ENCODE measurements around the gene JAG2.

The JAG2 gene

GRCh38 chr14:105169776-105170655, 1.4 kb upstream of the JAG2 start:
- Histone ChIP-seq H3K27ac (ENCODE audit: low read depth, low read length) (no peak overlapping the region), H3K9ac (ENCODE audit: low read depth, low read length) (no peak overlapping the region), H3K4me3 (ENCODE audit: low read depth, low read length) (no peak overlapping the region), H3K36me3 (ENCODE audit: control insufficient read depth, insufficient read depth, low read length) (no peaks in the 10 kb centered on the region), H3K9me3 (ENCODE audit: control insufficient read depth, insufficient read depth, low read length) (no peaks in the 10 kb centered on the region), H3K27me3 (ENCODE audit: control insufficient read depth, insufficient read depth, low read length) (peaks cover 20% of the 10 kb centered on the region), H3K4me1 (ENCODE audit: control insufficient read depth, insufficient read depth, low read length) (peaks cover 5% of the 10 kb centered on the region; the same call in 1 of the 2 replicates)

- H3K36me3 ChIP-seq (ENCODE audit: control insufficient read depth, insufficient read depth, low read length), result no peaks in the 10 kb centered on the region
- H3K4me3 ChIP-seq (ENCODE audit: low read depth, low read length), result peak overlapping the region; percentile 50; the same call in 1 of the 2 replicates
- no peak overlapping the region for H3K27ac ChIP-seq (ENCODE audit: low read depth, low read length)
- H3K4me1 ChIP-seq (ENCODE audit: control insufficient read depth, insufficient read depth, low read length), result peaks cover 5% of the 10 kb centered on the region; the same call in 1 of the 2 replicates
- H3K9me3 ChIP-seq (ENCODE audit: control insufficient read depth, insufficient read depth, low read length), result no peaks in the 10 kb centered on the region
- H3K27me3 ChIP-seq (ENCODE audit: control insufficient read depth, insufficient read depth, low read length), result peaks cover 20% of the 10 kb centered on the region
- H3K9ac ChIP-seq (ENCODE audit: low read depth, low read length), result no peak overlapping the region
These were observed 467 bp upstream of the JAG2 start for GRCh38 chr14:105168979-105169507.

GRCh38 chr14:105168093-105168420, 519 bp downstream of the JAG2 start:
- peaks cover 20% of the 10 kb centered on the region for H3K27me3 ChIP-seq (ENCODE audit: control insufficient read depth, insufficient read depth, low read length)
- no peaks in the 10 kb centered on the region for H3K9me3 ChIP-seq (ENCODE audit: control insufficient read depth, insufficient read depth, low read length)
- H3K4me1 ChIP-seq (ENCODE audit: control insufficient read depth, insufficient read depth, low read length), result peaks cover 5% of the 10 kb centered on the region; the same call in 1 of the 2 replicates
- no peak overlapping the region for H3K27ac ChIP-seq (ENCODE audit: low read depth, low read length)
- no peaks in the 10 kb centered on the region for H3K36me3 ChIP-seq (ENCODE audit: control insufficient read depth, insufficient read depth, low read length)
- H3K4me3 ChIP-seq (ENCODE audit: low read depth, low read length), result peak overlapping the region; percentile 61; the same call in 1 of the 2 replicates
- no peak overlapping the region for H3K9ac ChIP-seq (ENCODE audit: low read depth, low read length)

GRCh38 chr14:105167303-105168092, 1.1 kb downstream of the JAG2 start:
- Histone ChIP-seq H3K9ac (ENCODE audit: low read depth, low read length) (no peak overlapping the region), H3K27me3 (ENCODE audit: control insufficient read depth, insufficient read depth, low read length) (peaks cover 20% of the 10 kb centered on the region), H3K9me3 (ENCODE audit: control insufficient read depth, insufficient read depth, low read length) (no peaks in the 10 kb centered on the region), H3K36me3 (ENCODE audit: control insufficient read depth, insufficient read depth, low read length) (no peaks in the 10 kb centered on the region), H3K4me1 (ENCODE audit: control insufficient read depth, insufficient read depth, low read length) (peaks cover 5% of the 10 kb centered on the region; the same call in 1 of the 2 replicates), H3K27ac (ENCODE audit: low read depth, low read length) (no peak overlapping the region), H3K4me3 (ENCODE audit: low read depth, low read length) (peak overlapping the region; percentile 61)

- Histone ChIP-seq H3K9me3 (ENCODE audit: control insufficient read depth, insufficient read depth, low read length) (no peaks in the 10 kb centered on the region), H3K9ac (ENCODE audit: low read depth, low read length) (no peak overlapping the region), H3K27ac (ENCODE audit: low read depth, low read length) (no peak overlapping the region), H3K4me1 (ENCODE audit: control insufficient read depth, insufficient read depth, low read length) (peaks cover 5% of the 10 kb centered on the region; the same call in 1 of the 2 replicates), H3K27me3 (ENCODE audit: control insufficient read depth, insufficient read depth, low read length) (peaks cover 20% of the 10 kb centered on the region), H3K4me3 (ENCODE audit: low read depth, low read length) (no peak overlapping the region), H3K36me3 (ENCODE audit: control insufficient read depth, insufficient read depth, low read length) (no peaks in the 10 kb centered on the region)
These were observed 1.8 kb downstream of the JAG2 start for GRCh38 chr14:105166571-105167302.

- Histone ChIP-seq H3K27ac (ENCODE audit: low read depth, low read length) (no peak overlapping the region), H3K9me3 (ENCODE audit: control insufficient read depth, insufficient read depth, low read length) (no peaks in the 10 kb centered on the region), H3K36me3 (ENCODE audit: control insufficient read depth, insufficient read depth, low read length) (no peaks in the 10 kb centered on the region), H3K4me1 (ENCODE audit: control insufficient read depth, insufficient read depth, low read length) (peaks cover 4% of the 10 kb centered on the region; the same call in 1 of the 2 replicates), H3K4me3 (ENCODE audit: low read depth, low read length) (no peak overlapping the region), H3K27me3 (ENCODE audit: control insufficient read depth, insufficient read depth, low read length) (peaks cover 20% of the 10 kb centered on the region), H3K9ac (ENCODE audit: low read depth, low read length) (no peak overlapping the region)
These were observed 2.7 kb downstream of the JAG2 start for GRCh38 chr14:105165761-105166485.

- no peaks in the 10 kb centered on the region for H3K36me3 ChIP-seq (ENCODE audit: control insufficient read depth, insufficient read depth, low read length)
- H3K27ac ChIP-seq (ENCODE audit: low read depth, low read length), result no peak overlapping the region
- no peak overlapping the region for H3K4me3 ChIP-seq (ENCODE audit: low read depth, low read length)
- no peak overlapping the region for H3K9ac ChIP-seq (ENCODE audit: low read depth, low read length)
- H3K9me3 ChIP-seq (ENCODE audit: control insufficient read depth, insufficient read depth, low read length), result no peaks in the 10 kb centered on the region
- peaks cover 20% of the 10 kb centered on the region for H3K27me3 ChIP-seq (ENCODE audit: control insufficient read depth, insufficient read depth, low read length)
- H3K4me1 ChIP-seq (ENCODE audit: control insufficient read depth, insufficient read depth, low read length), result no peaks in the 10 kb centered on the region
These were observed 3.4 kb downstream of the JAG2 start for GRCh38 chr14:105165134-105165704.

GRCh38 chr14:105163040-105163742, 5.4 kb downstream of the JAG2 start:
- peaks cover 15% of the 10 kb centered on the region for H3K27me3 ChIP-seq (ENCODE audit: control insufficient read depth, insufficient read depth, low read length)
- H3K36me3 ChIP-seq (ENCODE audit: control insufficient read depth, insufficient read depth, low read length), result no peaks in the 10 kb centered on the region
- no peaks in the 10 kb centered on the region for H3K4me1 ChIP-seq (ENCODE audit: control insufficient read depth, insufficient read depth, low read length)
- H3K4me3 ChIP-seq (ENCODE audit: low read depth, low read length), result no peak overlapping the region
- no peak overlapping the region for H3K9ac ChIP-seq (ENCODE audit: low read depth, low read length)
- H3K27ac ChIP-seq (ENCODE audit: low read depth, low read length), result no peak overlapping the region
- H3K9me3 ChIP-seq (ENCODE audit: control insufficient read depth, insufficient read depth, low read length), result no peaks in the 10 kb centered on the region

GRCh38 chr14:105162669-105162979, 6.0 kb downstream of the JAG2 start:
- Histone ChIP-seq H3K4me3 (ENCODE audit: low read depth, low read length) (no peak overlapping the region), H3K27me3 (ENCODE audit: control insufficient read depth, insufficient read depth, low read length) (peaks cover 12% of the 10 kb centered on the region), H3K27ac (ENCODE audit: low read depth, low read length) (no peak overlapping the region), H3K9me3 (ENCODE audit: control insufficient read depth, insufficient read depth, low read length) (no peaks in the 10 kb centered on the region), H3K36me3 (ENCODE audit: control insufficient read depth, insufficient read depth, low read length) (no peaks in the 10 kb centered on the region), H3K9ac (ENCODE audit: low read depth, low read length) (no peak overlapping the region), H3K4me1 (ENCODE audit: control insufficient read depth, insufficient read depth, low read length) (no peaks in the 10 kb centered on the region)
